NT2/D1 (cell line): Measurements from ENCODE around the gene RPP30.

Experiments used
- DNase-seq: peaks from one replicate; pipeline ENCODE4 v3.0.0-alpha.2; 2011; ENCODE audit warnings: low read depth, low spot score
- H3K27me3 ChIP-seq: 2 replicates; pipeline ENCODE4 v1.6.0; 2011; ENCODE audit warnings: mild to moderate bottlenecking; ENCODE audit not compliant: insufficient read length, insufficient read depth
- H3K36me3 ChIP-seq: 2 replicates; pipeline ENCODE4 v1.6.1; 2011; ENCODE audit warnings: mild to moderate bottlenecking, low read length, mixed read lengths; ENCODE audit not compliant: insufficient read depth, insufficient read length
- H3K4me1 ChIP-seq: 2 replicates; pipeline ENCODE4 v1.5.1; 2011; ENCODE audit not compliant: insufficient read depth, insufficient read length
- H3K4me3 ChIP-seq: 2 replicates; pipeline ENCODE4 v1.5.1; 2011; ENCODE audit warnings: low read depth; ENCODE audit not compliant: insufficient read length
- H3K9ac ChIP-seq: 2 replicates; pipeline ENCODE4 v1.6.0; 2011; ENCODE audit warnings: low read depth; ENCODE audit not compliant: insufficient read length
- H3K9me3 ChIP-seq: 2 replicates; pipeline ENCODE4 v1.5.1; 2011; ENCODE audit warnings: mild to moderate bottlenecking, low read length; ENCODE audit not compliant: insufficient read depth
- SUZ12 ChIP-seq: IDR thresholded peaks from 2 replicates; pipeline ENCODE4 v1.6.1; 2011; ENCODE audit not compliant: insufficient read length, insufficient read depth; ENCODE audit errors: extremely low read depth
- YY1 ChIP-seq: IDR thresholded peaks from 2 replicates; pipeline ENCODE4 v1.6.1; 2011; ENCODE audit not compliant: insufficient read length, insufficient read depth
- ZNF274 ChIP-seq: IDR thresholded peaks from 2 replicates; pipeline ENCODE4 v1.6.1; 2011; ENCODE audit warnings: mild to moderate bottlenecking, low read depth, low read length

RPP30 gene

GRCh38 chr10:90846746-90847145 is 25.0 kb upstream of the RPP30 start:
- H3K36me3 ChIP-seq = no peaks in the 10 kb centered on the region
- no peaks in the 10 kb centered on the region for H3K27me3 ChIP-seq
- no peak for DNase-seq
- no peak overlapping the region for H3K4me3 ChIP-seq
- peaks cover 20% of the 10 kb centered on the region for H3K9me3 ChIP-seq
- H3K9ac ChIP-seq = no peak overlapping the region
- no peaks in the 10 kb centered on the region for H3K4me1 ChIP-seq
- TF ChIP-seq ZNF274 (no peak), YY1 (no peak), SUZ12 (no peak)

GRCh38 chr10:90847436-90847835 is 24.3 kb upstream of the RPP30 start:
- Histone ChIP-seq H3K36me3 (no peaks in the 10 kb centered on the region), H3K4me3 (no peak overlapping the region), H3K9me3 (peaks cover 20% of the 10 kb centered on the region), H3K4me1 (no peaks in the 10 kb centered on the region), H3K9ac (no peak overlapping the region), H3K27me3 (no peaks in the 10 kb centered on the region)
- no peak for DNase-seq
- TF ChIP-seq ZNF274 (no peak), SUZ12 (no peak), YY1 (no peak)

DNA sequence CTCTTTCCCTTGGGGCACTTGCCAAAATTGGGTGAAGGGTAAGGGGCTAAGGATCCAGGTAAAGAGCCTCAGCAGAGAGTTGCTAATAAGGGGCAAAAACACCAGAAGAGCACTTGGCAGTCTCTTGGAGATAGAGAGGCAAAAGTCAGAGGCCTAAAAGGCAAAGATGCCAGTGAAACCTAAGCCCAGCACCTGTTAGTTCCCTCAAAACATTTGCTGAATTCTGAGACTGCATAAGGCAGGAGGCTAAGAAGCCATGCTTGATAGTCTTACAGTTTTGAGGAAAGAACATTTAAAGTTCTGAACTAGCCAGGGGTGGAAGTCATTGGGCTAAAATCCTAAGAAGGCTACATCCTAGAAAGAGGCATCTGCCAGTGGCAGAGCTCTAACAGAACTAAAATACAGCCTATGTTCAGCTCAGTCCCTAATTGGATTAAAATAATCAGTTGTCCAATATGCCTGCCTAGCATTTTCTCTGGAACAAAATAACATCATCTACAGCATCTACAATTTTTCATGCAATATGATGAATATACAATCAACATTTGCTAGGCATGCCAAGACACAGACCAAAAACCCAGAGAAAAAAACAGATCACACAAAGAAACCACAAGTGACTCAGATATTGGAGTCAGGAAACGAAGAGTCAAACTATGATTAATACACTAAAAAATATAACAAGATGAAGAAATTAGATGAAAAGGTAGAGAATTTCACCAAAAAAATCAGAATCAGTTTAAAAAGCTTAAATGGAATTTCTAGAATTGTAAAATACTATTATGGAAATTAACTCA is 21.6 kb upstream of the RPP30 start:
- H3K4me3 ChIP-seq = no peak overlapping the region
- H3K27me3 ChIP-seq = no peaks in the 10 kb centered on the region
- H3K9me3 ChIP-seq = peaks cover 20% of the 10 kb centered on the region
- no peaks in the 10 kb centered on the region for H3K36me3 ChIP-seq
- H3K9ac ChIP-seq = no peak overlapping the region
- no peaks in the 10 kb centered on the region for H3K4me1 ChIP-seq
- TF ChIP-seq YY1 = no peak
- TF ChIP-seq ZNF274 = no peak
- no peak for TF ChIP-seq SUZ12
- no peak for DNase-seq

GRCh38 chr10:90855126-90855525 is 16.6 kb upstream of the RPP30 start:
- Histone ChIP-seq H3K9me3 (peaks cover 11% of the 10 kb centered on the region), H3K4me1 (no peaks in the 10 kb centered on the region), H3K4me3 (no peak overlapping the region), H3K9ac (no peak overlapping the region), H3K36me3 (no peaks in the 10 kb centered on the region), H3K27me3 (peaks cover 27% of the 10 kb centered on the region)
- DNase-seq = no peak
- TF ChIP-seq SUZ12 (no peak), YY1 (no peak), ZNF274 (no peak)

DNA sequence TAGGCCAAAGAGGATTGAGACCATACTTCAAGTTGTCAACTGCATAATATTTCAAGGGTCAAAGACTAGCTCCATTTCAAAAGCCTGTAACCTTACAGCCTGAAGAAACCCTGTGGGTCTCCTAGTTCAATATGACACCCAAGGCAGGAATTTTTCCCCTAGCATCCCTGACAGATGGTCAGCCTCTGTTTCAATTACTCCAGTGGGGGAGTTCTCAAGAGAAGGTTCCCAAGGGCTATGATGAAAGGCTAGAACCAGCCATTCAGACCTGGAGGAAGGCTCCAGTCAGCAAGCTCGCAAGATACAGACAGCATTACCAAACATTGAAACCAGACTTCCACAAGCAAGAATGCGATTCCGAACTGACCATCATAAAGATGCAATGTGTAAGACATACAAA is 15.5 kb upstream of the RPP30 start:
- H3K9me3 ChIP-seq = no peaks in the 10 kb centered on the region
- no peaks in the 10 kb centered on the region for H3K4me1 ChIP-seq
- H3K9ac ChIP-seq = no peak overlapping the region
- H3K4me3 ChIP-seq = no peak overlapping the region
- DNase-seq = no peak
- TF ChIP-seq YY1 (no peak), SUZ12 (no peak), ZNF274 (no peak)
- H3K27me3 ChIP-seq = peaks cover 27% of the 10 kb centered on the region
- H3K36me3 ChIP-seq = no peaks in the 10 kb centered on the region

DNA sequence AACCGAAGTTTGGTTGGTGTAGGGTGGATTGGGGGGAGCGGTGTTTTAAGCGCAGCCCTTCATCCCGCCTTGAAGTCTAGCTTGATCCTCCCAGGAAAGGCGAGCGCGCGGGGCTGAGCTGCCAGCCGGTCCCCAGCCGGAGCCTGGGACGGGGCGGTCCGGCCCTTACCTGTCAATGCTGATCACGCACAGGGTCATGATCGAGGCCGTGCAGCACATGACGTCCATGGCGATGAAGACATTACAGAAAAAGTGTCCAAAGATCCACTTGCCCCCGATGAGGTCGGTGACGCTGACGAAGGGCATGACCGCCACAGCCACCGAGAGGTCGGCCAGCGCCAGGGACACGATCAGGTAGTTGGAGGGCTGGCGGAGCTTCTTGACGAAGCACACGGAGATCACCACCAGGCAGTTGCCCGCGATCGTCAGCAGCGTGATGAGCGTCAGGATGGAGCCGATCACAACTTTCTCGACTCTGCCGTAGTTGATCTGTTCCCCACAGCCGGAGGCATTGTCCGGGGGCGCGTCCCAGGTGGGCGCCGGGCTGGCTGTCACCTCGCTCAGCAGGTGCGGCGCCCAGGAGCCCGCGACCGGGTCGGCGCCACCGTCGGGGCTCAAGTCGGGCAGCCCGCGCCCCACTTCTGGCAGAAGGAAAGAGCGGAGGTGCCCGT is 14.7 kb upstream of the RPP30 start:
- peak overlapping the region; percentile 32 for H3K9ac ChIP-seq
- H3K9me3 ChIP-seq = no peaks in the 10 kb centered on the region
- H3K4me3 ChIP-seq = peak overlapping the region; percentile 50
- TF ChIP-seq SUZ12 (no peak), ZNF274 (no peak), YY1 (no peak)
- peaks cover 27% of the 10 kb centered on the region for H3K27me3 ChIP-seq
- H3K4me1 ChIP-seq = no peaks in the 10 kb centered on the region
- no peaks in the 10 kb centered on the region for H3K36me3 ChIP-seq
- no peak for DNase-seq

GRCh38 chr10:90857635-90858460 is 13.9 kb upstream of the RPP30 start, which contains the start of gene HTR7:
TSS of gene HTR7 (minus strand) at chr10:90858039. CDS start at chr10:90857671, 368 bp downstream.
- Histone ChIP-seq H3K27me3 (peaks cover 27% of the 10 kb centered on the region), H3K9ac (peak within 1 kb of the TSS; percentile 72)
- DNase-seq = peak; percentile 27

More at GRCh38 chr10:90857635-90858460, 13.9 kb upstream of the RPP30 start, which contains the start of gene HTR7:
- Histone ChIP-seq H3K4me3 (peak within 1 kb of the TSS; percentile 53), H3K36me3 (no peaks in the 10 kb centered on the region), H3K9me3 (no peaks in the 10 kb centered on the region), H3K4me1 (no peaks in the 10 kb centered on the region)
- TF ChIP-seq SUZ12 = no peak
- TF ChIP-seq ZNF274 = no peak
- no peak for TF ChIP-seq YY1
